ENCODE results near the gene ZNF611.
"Not testable (repeated sequence)": the region's sequence is repeated elsewhere in the genome, so short reads cannot be mapped to it uniquely, and the experiment has no call there.

Gene ZNF611

DNA sequence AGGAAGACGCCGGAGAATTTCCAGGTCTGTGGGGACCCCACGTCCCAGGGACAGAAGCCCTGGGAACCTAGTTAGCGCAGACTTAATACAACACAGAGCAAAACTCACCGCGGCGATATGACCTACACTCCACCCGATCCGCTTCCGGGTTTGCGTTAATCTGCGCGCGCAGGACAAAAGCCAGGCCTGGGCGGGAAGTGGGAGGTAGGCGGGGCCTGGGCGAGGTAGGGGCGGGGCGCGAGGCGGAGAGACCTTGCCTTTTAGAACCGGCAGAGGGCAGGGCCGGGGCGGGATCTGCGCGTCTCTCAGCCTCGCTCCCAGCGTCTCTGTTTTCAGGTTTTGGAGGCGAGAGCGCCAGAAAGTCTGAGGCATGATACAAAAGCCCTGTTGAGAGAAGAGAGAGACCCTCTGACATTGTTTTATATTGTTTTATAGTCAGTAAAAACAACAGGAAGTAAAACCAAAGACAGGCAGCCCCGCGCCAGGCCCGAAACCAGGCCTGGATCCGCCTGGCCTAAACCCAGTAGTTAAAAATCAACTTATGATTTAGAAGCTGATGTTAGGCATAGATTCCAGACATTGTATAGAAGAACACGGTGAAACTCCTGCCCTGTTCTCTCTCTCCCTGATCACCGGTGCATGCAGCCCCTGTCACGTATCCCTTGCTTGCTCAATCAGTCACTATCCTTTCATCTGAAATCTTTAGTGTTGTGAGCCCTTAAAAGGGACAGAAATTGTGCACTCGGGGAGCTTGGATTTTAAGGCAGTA is at the start of gene ZNF611:
Gene ZNF611 (minus strand): TSS at position 152 of the 769 bp plus-strand sequence. CDS start 19,150 bp downstream, outside the sequence.
- peak; percentile 99 for DNase-seq

DNA sequence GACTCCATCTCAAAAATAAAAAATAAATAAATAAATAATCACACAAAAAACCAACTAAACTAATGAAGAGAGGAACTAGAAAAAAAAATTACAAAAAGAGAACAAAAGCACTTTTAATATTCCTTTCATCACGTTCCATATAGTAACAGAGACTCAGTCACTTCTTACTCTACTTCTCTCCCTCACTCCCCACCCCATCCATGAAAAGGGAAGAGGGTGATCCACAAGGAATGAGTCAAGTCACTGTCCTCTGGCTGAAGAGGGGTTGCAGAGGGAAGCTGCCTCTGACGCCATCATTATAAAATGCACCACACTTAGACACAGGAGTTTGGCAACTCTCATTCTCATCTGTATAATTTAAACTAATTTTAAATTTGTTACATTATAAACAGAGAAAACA is 48.0 kb upstream of the ZNF611 start:
- DNase-seq, result not testable (repeated sequence)

DNA sequence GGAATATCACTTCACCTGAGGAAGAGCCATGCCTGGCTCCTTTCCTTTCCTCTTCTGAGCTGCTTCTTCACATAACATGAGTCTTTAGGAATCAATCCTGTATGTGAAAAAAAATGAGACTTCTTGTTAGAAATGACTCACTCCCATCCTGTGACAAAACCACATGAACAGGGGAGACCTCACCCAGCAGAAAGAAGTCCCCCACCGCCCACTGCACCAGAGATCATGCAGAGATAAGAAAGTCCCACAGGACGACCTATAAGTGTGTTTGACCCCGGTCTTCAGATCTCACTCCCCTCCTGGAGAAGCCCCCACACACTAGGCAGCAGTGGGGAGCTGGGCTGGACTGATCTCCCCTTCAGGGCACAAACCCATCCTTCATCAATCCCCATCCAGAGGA is 44.0 kb upstream of the ZNF611 start:
- DNase-seq, result peak; percentile 36

DNA sequence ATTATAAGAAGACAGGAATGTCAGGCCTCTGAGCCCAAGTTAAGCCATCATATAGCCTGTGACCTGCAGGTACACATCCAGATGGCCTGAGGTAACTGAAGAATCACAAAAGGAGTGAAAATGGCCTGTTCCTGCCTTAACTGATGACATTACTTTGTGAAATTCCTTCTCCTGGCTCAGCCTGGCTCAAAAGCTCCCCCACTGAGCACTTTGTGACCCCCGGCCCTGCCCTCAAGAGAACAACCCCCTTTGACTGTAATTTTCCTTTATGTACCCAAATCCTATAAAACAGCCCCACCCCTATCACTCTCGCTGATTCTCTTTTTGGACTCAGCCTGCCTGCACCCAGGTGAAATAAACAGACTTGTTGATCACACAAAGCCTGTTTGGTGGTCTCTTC is 21.6 kb upstream of the ZNF611 start:
- not testable (repeated sequence) for DNase-seq

DNA sequence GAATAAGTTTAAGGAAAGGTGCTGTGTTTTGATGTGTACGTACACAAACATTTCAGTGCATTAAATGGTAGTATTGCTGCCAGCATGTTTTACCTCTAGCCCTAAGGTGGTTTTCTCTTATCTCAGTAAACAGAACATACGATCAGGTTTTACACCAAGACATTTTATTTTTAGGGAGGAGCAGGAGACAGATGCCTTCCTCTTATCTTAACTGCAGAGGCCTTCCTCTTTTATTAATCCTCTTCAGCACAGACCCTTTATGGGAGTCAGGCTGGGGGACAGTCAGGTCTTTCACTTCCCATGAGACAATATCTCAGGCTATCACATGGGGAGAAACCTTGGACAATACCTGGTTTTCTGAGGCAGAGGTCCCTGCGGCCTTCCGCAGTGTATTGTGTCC is 14.9 kb upstream of the ZNF611 start:
- DNase-seq, result no peak

DNA sequence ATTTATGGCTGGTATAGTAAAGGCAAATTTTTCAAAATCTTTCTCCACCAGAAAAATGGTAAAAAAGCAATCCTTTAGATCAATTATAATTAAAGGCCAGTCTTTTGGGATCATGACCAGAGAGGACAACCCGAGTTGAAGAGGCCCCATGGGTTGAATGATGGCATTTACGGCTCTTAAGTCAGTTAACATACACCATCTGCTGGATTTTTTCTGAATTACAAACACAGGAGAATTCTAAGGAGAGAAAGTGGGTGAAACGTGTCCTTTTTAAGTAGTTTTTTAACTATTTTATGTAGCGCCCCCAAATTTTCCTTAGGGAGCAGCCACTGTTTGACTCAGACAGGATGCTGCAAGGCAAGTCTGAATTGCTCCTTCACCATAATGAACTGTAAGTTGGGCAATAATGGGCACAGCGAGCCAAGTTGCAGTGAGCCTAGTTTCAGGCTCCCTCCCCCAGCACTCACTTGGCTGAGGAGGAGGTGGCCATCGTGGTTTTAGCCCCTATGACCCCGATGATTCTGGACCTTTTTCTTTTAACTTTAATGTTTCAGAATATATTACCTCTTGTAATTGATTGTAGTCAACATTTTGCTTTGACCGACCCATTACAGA is 13.6 kb upstream of the ZNF611 start:
- DNase-seq, result no peak

DNA sequence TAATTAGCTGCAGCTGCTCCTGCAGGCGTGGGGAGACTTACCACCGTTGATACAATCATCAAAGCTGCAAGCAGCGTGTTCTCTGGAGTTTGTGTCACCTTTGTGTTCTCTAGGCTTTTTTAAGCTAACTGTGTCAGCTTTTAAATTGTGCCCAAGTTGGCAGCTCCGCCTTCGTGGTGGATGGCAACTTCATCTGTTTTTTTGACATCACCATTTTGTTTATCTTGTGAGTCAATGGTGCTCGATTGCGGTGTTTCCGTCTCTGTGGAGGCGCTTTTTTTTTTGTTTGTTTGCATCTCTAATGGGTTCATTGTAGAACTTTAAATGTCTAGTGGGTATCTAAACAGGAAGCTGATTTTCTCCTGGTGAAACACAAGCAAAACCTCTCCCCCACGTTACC is 11.1 kb upstream of the ZNF611 start:
- DNase-seq, result not testable (repeated sequence)

DNA sequence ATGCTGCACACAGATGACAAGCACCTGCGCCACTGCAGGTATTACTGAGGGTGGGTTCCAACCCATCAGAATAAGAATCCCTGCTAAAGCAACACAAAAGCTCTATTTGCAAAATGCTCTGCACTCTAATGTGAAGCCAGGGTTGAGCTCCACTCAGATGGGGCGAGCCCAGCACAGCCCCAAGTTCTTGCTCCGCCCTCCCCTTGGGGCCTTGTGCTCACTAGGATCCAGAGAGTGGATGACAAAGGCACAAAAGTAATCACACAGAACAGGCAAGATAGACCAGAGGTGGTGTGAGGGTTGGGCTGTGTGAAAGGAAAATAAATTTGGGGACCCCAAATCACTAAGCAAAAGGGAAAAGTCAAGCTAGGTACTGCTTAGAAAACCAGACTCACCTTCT is 8.2 kb upstream of the ZNF611 start:
- DNase-seq, result no peak

DNA sequence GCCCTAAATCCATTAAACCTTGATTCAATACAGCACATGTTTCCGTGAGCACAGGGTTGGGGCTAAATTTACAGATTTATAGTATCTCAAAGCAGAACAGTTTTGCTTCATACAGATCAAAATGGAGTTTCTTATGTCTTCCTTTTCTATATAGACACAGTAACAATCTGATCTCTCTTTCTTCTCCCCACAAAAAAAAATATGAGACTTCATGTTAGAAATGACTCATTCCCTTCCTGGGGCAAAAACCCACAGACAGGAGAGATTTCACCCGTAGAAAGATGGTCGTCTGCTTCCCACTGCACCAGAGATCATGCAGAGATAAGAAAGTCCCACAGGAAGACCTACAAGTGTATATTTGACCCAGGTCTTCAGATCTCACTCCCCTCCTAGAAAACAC is 7.7 kb upstream of the ZNF611 start:
- no peak for DNase-seq

DNA sequence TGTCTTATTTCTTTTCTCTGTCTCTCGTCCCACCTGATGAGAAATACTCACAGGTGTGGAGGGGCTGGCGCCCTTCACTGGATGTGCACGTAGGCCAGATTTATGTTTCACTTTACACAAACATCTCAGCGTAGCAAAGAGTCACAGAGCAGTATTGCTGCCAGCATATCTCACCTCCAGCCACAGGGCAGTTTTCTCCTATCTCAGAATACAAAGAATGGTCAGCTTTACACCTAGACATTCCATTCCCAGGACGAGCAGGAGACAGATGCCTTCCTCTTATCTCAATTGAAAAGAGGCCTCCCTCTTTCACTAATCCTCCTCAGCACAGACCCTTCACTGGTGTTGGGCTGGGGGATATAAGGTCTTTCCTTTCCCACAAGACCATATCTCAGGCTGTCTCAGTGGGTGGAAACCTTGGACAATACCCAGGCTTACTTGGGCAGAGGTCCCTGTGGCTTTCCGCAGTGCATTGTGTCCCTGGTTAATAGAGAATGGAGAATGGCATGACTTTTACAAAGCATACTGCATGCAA is 7.2 kb upstream of the ZNF611 start:
- no peak for DNase-seq

DNA sequence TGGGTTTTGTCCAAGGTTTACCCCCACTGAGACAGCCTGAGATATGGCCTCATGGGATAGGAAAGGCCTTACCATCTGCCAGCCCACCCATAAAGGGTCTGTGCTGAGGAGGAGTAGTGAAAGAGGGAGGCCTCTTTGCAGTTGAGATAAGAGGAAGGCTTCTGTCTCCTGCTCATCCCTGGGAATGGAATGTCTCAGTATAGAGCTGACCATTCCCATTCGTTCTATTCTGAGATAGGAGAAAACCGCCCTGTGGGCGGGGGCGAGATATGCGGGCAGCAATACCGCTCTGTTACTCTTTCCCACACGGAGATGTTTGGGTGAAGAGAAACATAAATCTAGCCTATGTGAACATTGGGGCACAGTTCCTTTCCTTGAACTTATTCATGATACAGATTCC is 6.5 kb upstream of the ZNF611 start:
- DNase-seq, result not testable (repeated sequence)

DNA sequence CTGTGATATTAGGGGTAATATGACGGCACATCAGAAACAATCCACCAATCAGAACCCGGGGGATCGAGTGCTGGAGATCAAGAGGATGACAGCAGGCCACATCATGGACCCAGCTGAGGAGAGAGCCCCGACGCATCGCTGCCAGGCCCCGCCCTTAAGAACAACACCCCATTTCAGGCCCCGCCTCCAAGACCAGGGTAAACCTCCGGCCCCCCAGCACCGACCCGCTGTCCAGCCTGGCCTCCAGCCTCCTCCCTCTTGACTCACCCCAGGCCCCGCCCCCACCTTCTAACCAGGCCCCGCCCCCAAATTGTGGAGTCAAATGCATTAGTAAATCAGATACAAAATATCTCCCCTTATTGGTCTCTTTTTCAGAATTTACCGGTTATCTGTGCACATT is 4.7 kb upstream of the ZNF611 start:
- DNase-seq, result no peak

DNA sequence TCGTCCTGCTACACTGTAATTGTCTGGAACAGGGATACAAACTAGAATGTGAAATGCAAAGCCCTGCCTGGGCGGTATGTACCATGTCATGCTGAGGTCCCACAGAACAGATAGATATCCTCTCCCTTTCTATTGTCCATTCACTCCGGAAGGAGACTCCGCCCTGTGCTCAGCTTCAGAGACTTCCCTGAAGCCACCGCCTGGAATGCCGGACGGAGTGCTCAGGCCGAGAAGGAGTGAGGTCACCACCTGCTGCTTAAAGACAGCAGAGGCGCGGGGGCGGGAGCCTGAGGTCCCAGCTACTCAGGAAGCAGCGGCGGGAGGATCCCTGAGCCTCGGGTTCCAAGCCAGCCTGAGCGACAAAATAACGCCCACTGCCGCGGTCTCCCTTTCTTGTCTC is 890 bp upstream of the ZNF611 start:
- DNase-seq, result peak; percentile 23

DNA sequence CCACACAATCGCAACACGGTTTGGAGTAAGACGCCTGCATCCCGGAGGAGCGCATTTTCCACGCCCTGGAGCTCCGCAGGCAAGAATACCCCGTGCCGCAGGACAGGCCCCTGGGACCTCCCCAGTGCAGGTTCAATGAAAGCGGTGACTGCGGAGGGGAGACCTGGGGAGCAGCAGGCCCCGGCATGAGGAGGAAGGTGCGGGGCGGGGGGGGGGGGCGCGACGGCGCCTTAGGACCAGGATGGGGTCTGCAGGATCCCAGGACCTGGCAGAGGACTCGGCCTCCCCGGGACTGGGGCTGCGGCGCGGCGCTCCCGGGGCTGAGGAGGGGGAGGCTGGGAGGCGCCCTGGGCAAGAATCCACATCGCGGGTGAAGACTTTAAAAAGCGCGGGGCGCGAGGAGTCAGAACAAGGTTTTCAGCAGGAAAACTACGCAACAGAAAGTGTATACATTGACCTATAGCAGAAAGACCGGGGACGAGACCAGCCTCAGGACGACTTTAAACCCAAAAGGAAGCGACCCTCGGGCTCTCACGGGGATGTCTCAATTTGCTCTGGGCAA is 432 bp downstream of the ZNF611 start:
- DNase-seq, result peak; percentile 12

DNA sequence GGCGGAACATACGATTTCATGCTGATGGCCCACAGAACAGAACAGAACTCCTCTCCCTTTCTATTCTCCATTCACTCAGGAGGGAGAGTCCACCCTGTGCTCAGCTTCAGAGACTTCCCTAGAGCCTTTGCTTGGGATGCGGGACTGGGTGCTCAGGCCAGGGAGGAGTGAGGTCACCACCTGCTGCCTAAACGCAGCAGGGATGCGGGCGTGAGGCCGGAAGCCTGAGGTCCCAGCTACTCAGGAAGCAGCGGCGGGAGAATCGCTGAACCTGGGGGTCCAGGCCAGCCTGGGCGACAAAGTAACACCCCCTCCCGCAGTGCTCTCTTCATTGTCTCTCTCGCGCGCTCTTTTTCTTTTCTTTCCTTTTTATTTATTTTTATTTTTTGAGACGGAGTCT is 8.8 kb downstream of the ZNF611 start:
- not testable (repeated sequence) for DNase-seq

DNA sequence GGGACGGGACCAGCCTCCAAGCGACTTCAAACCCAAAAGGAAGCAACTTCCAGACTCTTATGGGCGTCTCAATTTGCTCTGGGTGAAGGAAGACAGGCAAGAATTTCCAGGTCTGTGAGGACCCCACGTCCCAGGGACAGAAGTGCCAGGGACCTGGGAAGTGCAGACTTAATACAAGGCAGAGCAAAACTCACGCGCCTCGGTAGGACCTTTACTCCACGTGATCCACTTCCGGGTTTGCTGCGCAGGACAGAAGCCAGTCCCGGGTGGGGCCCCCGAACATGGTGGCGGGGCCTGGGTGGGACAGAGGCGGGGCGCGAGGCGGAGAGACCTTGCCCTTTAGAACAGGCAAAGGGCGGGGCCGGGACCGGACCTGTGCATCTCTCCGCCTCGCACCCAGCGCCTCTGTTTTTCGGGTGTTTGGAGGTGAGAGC is 9.3 kb downstream of the ZNF611 start:
- no peak for DNase-seq

DNA sequence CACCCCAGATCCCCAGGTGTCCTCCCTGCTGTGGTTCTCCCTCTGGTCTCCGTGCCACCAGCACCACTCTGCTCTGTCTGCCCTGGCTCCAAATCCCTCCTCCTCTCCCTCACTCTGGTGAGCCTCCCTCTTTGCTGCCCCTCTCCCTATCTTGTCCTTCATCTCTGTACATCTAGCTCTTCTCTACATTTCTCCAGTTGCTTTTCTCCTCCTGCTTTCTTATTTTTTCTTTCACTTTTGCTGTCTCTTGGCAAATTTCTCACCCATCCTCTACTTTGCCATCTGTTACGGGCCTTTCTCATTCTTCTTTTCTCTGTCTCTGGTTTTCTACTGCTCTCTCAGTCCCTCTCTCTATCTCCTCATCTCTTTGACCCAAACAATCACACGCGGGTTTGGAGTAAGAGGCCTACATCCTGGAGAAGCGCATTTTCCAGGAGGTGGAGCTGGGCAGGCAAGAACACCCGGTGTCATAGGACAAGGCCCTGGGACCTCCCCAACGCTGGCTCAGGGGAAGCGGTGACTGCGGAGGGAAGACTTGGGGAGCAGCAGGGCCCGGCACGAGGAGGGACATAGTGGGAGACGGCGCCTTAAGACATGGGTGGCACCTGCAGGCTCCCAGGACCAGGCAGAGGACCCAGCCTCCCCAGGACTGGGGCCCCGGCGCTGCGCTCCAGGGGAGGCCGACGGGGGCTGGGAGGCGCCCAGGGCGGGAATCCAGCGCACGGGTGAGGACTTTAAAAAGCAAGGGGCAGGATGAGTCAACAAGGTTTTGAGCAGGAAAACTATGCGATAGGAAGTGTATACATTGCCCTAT is 9.9 kb downstream of the ZNF611 start:
- no peak for DNase-seq

DNA sequence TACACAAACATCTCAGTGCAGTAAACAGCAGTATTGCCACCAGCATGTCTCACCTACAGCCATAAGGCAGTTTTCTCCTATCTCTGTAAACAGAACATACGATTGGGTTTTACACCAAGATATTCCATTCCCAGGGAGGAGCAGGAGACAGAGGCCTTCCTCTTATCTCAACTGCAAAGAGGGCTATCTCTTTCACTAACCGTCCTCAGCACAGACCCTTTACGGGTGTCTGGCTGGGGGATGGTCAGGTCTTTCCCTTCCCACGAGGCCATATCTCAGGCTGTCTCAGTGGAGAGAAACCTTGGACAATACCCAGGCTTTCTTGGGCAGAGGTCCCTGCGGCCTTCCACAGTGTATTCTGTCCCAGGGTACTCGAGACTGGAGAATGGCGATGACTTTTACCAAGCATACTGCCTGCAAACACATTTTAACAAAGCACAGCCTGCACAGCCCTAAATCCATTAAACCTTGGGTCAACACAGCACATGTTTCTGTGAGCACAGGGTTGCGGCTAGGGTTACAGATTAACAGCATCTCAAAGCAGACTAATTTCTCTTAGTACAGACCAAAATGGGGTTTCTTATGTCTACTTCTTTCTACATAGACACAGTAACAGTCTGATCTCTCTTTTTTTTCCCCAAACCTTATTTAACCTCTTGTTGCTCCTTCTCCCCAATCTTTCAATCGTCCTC is 10.8 kb downstream of the ZNF611 start:
- DNase-seq, result not testable (repeated sequence)

DNA sequence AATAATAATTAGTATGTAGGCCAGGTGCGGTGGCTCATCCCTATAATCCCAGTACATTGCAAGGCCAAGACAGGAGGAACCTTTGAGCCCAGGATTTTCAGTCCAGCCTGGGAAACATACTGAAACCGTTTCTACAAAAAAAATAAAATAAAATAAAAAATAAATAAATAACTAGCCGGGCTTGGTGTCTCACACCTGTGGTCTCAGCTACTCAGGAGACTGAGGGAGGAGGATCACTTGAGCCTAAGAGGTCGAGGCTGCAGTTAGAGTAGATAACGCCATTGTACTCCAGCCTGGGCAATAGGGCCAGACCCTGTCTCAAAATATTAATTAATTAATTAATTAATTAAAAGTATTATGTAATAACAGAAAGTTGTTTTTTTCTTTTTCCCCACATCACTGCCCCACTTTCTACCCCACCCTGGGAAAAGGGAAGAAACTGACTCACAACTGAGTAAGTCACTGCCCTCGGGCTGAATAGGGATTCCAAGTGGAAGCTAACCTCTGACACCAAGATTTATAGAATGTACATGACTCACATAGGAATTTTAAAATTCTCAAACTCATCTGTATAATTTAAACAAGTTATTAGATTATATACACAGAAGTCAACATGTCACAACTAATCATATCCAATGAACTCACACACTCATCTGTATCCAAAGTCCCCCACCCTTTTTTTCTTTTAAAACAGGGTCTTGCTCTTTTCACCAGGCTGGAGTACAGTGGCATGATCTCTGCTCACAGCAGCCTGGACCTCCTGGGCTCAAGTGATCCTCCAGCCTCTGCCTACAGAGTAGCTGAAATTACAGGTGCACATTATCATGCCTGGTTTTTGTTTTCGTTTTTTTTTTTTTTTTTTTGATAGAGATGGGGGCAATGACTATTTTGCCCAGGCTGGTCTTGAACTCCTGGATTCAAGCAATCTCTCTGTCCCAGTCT is 12.5 kb downstream of the ZNF611 start:
- no peak for DNase-seq

DNA sequence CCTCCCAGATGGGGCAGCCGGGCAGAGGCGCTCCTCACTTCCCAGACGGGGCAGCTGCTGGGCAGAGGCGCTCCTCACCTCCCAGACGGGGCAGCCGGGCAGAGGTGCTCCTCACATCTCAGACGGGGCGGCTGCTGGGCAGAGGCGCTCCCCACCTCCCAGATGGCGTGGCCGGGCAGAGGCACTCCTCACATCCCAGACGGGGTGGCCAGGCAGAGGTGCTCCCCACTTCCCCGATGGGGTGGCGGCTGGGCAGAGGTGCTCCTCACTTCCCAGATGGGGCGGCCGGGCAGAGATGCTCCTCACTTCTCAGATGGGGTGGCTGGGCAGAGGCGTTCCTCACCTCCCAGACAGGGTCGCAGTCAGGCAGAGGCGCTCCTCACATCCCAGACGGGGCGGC is 14.3 kb downstream of the ZNF611 start:
- DNase-seq, result not testable (repeated sequence)

DNA sequence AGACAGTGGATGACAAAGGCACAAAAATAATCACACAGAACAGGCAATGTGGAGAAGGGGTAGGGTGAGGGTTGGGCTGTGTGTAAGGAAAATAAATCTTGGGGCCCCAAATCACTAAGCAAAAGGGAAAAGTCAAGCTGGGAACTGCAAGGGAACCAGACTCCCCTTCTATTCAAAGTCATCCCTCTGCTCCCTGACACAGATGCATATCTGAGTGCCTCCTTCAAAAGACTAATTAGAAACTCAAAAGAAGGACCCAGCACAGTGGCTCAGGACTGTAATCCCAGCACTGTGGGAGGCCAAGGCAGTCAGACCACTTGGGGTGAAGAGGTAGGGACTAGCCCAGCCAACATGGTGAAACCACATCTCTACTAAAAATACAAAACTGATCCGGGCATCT is 18.3 kb downstream of the ZNF611 start:
- no peak for DNase-seq

All from stimulated activated CD4-positive, alpha-beta T cell treated with anti-CD3 and anti-CD28 coated beads, Interleukin-15, amount 100 ng/mL, for 24 hours (primary cell).